PC-9 (cell line): ENCODE results near the gene USP13.

Experiments used
- EZH2 ChIP-seq: fragments of 200-600 bp; sonication (generic); IDR thresholded peaks from 2 replicates; pipeline ENCODE4 v1.8.0; 2017; ENCODE audit warnings: antibody characterized with exemption, low read depth
- TF ChIP-seq, protein P1 (sequence below): fragments of 200-600 bp; sonication (generic); conservative IDR thresholded peaks from 2 replicates; pipeline ENCODE4 v1.6.1; 2017; ENCODE audit warnings: mixed run types, antibody characterized with exemption, mild to moderate bottlenecking, moderate library complexity

DNA sequence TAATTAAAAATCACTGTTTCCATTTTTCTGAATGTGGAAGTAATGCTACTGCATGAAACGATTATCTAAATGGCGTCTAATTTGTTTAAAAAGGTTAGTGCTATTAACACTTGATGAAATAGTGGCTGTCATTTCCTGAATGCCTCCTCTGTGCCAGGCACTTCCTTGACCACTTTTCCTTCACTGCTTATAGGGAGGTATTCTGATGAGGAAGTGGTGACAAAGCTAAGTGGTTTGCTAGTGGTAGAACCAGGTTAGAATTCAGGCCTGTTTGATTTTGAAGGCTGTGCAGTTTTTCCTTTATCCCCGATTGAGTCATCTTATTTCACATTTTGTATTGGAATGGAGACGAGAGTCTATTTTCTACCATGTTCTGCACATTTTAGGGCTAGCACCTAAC, 119.0 kb downstream of the USP13 start:
- TF ChIP-seq, protein P1, sequence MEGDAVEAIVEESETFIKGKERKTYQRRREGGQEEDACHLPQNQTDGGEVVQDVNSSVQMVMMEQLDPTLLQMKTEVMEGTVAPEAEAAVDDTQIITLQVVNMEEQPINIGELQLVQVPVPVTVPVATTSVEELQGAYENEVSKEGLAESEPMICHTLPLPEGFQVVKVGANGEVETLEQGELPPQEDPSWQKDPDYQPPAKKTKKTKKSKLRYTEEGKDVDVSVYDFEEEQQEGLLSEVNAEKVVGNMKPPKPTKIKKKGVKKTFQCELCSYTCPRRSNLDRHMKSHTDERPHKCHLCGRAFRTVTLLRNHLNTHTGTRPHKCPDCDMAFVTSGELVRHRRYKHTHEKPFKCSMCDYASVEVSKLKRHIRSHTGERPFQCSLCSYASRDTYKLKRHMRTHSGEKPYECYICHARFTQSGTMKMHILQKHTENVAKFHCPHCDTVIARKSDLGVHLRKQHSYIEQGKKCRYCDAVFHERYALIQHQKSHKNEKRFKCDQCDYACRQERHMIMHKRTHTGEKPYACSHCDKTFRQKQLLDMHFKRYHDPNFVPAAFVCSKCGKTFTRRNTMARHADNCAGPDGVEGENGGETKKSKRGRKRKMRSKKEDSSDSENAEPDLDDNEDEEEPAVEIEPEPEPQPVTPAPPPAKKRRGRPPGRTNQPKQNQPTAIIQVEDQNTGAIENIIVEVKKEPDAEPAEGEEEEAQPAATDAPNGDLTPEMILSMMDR = no peak
- TF ChIP-seq EZH2 = no peak
